A549 (cell line): ENCODE results near the gene ATG13.

ENCODE experiments used
- MAFK ChIP-seq: fragments of 450-650 bp; IDR thresholded peaks from 2 replicates; pipeline ENCODE4 v1.6.1; 2014; ENCODE audit not compliant: partially characterized antibody
- POLR2A ChIP-seq: IDR thresholded peaks from 2 replicates; pipeline ENCODE4 v1.6.1; 2012; ENCODE audit warnings: mild to moderate bottlenecking, low read length
- POLR2AphosphoS2 ChIP-seq: conservative IDR thresholded peaks from 2 replicates; pipeline ENCODE4 v1.6.1; 2012; ENCODE audit warnings: low read length, improper control_type of control experiment, inconsistent platforms
- RCOR1 ChIP-seq: fragments of 150-350 bp; IDR thresholded peaks from 2 replicates; pipeline ENCODE4 v1.6.1; 2014; ENCODE audit warnings: antibody characterized with exemption, low read length, low read depth
- TF ChIP-seq, protein P1 (sequence below): IDR thresholded peaks from 2 replicates; pipeline ENCODE4 v1.6.1; 2012
- TF ChIP-seq, protein P2 (sequence below): IDR thresholded peaks from 2 replicates; pipeline ENCODE4 v1.6.1; 2012

DNA sequence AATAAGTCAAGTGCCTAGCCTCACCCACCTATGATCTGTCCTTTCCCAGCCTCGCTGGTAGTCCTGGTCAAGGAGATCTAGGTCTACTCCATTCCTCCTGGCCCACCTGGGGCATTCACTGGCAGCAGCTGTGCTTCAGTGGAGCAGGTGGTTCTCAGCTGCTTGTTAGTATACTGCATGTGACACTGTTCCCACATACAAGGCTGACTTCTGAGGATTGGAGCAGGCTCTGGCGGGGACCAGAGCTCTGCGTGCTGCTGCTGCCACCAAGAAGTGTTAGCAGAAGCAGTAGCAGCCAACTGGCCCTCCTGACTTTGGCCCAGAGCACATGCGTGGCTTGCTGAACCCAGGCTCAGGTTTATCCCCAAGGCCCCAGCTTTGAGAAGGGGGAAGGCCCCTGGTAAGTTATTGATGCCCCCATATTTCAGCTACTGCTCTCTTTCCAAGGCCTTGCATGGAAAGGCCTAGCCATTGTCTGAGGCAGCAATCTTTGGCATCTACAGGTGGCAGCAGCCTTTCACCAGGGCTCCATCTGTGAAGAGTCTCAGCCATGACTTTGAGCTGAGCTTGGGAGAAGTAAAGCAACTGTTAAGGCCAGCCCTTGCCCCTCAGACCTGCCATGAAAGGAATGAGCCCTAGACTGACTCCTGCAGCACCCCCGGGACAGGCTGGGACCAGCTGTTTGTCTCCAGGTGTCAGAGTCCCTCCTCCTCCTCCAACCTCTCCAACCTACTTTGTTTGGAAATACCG lies 56.5 kb downstream of the ATG13 start:
- no peak for TF ChIP-seq POLR2A
- TF ChIP-seq MAFK: no peak
- TF ChIP-seq, protein P1, sequence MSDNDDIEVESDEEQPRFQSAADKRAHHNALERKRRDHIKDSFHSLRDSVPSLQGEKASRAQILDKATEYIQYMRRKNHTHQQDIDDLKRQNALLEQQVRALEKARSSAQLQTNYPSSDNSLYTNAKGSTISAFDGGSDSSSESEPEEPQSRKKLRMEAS: no peak
- no peak for TF ChIP-seq POLR2AphosphoS2
- no peak for TF ChIP-seq RCOR1
- TF ChIP-seq, protein P2, sequence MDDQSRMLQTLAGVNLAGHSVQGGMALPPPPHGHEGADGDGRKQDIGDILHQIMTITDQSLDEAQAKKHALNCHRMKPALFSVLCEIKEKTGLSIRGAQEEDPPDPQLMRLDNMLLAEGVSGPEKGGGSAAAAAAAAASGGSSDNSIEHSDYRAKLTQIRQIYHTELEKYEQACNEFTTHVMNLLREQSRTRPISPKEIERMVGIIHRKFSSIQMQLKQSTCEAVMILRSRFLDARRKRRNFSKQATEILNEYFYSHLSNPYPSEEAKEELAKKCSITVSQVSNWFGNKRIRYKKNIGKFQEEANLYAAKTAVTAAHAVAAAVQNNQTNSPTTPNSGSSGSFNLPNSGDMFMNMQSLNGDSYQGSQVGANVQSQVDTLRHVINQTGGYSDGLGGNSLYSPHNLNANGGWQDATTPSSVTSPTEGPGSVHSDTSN: no peak
